ENCODE results near the gene CPSF7.
A peak's percentile ranks its signal among the peaks of the same experiment; 100 is the strongest.

Gene CPSF7

DNA sequence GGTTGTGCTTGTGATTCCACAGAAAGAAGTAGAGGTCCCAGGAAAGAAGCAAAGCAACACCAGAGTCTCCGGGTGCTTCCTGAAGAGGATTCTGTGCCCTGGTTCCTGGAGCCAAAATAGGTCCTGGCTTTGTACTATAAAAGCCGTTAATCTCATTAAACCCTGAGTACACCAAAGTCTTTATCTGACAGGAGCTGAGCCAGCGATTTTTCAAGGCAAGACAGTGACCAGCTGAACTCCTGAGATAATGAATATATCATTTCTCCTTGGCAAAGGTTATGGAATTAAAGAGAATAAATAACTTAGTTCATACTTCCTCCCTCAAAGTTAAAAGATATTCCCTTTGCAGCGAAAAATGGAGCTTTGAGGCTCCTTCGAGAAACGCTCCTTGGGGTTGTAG, 62.4 kb downstream of the CPSF7 start:
- TF ChIP-seq, protein P1, sequence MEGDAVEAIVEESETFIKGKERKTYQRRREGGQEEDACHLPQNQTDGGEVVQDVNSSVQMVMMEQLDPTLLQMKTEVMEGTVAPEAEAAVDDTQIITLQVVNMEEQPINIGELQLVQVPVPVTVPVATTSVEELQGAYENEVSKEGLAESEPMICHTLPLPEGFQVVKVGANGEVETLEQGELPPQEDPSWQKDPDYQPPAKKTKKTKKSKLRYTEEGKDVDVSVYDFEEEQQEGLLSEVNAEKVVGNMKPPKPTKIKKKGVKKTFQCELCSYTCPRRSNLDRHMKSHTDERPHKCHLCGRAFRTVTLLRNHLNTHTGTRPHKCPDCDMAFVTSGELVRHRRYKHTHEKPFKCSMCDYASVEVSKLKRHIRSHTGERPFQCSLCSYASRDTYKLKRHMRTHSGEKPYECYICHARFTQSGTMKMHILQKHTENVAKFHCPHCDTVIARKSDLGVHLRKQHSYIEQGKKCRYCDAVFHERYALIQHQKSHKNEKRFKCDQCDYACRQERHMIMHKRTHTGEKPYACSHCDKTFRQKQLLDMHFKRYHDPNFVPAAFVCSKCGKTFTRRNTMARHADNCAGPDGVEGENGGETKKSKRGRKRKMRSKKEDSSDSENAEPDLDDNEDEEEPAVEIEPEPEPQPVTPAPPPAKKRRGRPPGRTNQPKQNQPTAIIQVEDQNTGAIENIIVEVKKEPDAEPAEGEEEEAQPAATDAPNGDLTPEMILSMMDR (conservative IDR thresholded peaks at IDR 0.05; ENCODE audit: low read depth, low read length), result no peak
- DNase-seq (ENCODE audit: low read depth), result no peak

DNA sequence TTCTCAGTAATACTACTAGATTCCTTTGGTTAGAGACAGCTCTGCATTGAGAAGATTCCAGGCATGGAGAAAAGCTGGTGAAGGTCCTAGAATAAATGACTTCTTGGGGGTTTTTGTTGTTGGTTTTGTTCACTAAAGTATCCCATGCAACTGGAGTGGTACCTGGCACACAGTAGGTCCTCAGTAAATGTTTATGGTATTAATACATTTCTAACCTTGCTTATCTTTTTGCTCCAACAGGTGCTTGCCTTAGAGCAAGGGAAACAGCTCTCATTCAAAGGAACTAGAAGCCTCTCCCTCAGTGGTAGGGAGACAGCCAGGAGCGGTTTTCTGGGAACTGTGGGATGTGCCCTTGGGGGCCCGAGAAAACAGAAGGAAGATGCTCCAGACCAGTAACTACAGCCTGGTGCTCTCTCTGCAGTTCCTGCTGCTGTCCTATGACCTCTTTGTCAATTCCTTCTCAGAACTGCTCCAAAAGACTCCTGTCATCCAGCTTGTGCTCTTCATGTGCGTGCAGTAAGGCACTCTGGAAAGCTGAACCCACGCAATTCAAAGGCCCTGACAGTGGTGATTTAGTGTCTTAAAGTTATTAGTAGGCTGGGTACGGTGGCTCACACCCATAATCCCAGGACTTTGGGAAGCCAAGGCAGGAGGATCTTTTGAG, 65.6 kb downstream of the CPSF7 start:
- no peak for DNase-seq (ENCODE audit: low read depth)
- TF ChIP-seq, protein P1 (conservative IDR thresholded peaks at IDR 0.05; ENCODE audit: low read depth, low read length), result no peak
- H3K4me3 ChIP-seq (ENCODE audit: low read depth, low read length), result no peak overlapping the region

More for the DNA sequence above, 62.4 kb downstream of the CPSF7 start:
- no peak overlapping the region for H3K4me3 ChIP-seq (ENCODE audit: low read depth, low read length)

DNA sequence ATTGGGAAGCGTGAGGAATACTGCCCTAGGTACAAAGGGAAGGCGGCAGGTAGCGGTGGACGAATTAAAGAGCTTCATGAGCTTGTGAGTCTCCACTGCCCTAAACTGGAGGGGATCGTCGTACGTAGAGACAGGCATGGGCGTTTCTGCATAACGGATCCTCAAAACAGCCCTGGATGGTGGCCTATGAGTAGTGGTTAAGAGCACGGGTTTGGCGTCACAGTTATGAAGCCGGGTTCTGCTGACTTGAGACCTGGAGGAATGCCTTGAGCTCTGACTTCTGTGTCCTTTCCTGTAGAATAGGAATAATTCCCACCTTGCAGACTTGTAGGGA, 67.3 kb downstream of the CPSF7 start:
- H3K4me3 ChIP-seq (ENCODE audit: low read depth, low read length), result peak overlapping the region; percentile 72
- TF ChIP-seq, protein P1 (conservative IDR thresholded peaks at IDR 0.05; ENCODE audit: low read depth, low read length), result no peak
- DNase-seq (ENCODE audit: low read depth), result peak; percentile 77

DNA sequence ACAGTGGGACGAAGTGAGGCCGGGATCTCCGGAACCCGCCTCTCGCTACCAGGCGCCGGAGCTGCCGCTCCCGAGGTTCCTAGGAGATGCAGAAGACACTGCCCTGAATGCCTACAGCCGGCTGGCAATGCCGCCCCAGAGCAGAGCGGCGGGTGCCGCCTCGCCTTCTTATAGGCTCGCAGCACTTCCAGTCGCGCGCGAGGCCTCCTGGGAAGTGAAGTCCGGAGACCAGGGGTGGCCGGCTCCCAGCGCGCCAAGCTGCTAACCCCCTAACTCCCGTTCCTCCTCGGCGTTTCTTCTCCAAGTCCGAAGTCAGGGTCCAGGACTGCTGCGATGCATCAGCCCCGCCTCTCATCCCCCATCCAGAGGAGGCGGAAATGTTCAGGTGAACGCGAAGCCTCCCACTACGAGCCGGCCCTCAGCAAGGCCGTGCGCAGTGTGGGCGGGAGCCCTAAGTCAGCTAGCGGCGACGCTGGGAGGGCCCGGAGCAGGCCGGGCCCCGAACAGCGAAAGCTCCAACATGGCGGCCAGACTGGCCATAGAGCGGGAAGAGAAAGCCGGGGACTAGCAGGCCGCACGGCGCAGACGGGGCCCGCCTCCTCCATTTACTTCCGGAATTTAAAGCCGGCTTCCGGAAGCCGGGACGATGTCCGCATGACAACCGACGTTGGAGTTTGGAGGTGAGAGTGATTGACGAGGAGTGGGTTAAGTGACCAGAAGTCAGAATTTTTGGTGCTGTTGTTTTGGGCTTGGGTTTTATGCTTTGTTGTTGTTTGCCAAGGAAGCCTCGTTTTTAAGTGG, 67.8 kb downstream of the CPSF7 start, which contains the start of the genes CYB561A3 and TMEM138:
Gene CYB561A3 (minus strand): TSS at position 142 of the 801 bp plus-strand sequence. CDS start 5,169 bp downstream, outside the sequence.
Gene TMEM138 (plus strand): TSS at position 634 of the 801 bp plus-strand sequence. CDS start 2,017 bp downstream, outside the sequence.
- H3K4me3 ChIP-seq (ENCODE audit: low read depth, low read length), result peak within 1 kb of the TSS; percentile 72
- peak; percentile 95 for DNase-seq (ENCODE audit: low read depth)
- TF ChIP-seq, protein P1 (conservative IDR thresholded peaks at IDR 0.05; ENCODE audit: low read depth, low read length), result no peak

DNA sequence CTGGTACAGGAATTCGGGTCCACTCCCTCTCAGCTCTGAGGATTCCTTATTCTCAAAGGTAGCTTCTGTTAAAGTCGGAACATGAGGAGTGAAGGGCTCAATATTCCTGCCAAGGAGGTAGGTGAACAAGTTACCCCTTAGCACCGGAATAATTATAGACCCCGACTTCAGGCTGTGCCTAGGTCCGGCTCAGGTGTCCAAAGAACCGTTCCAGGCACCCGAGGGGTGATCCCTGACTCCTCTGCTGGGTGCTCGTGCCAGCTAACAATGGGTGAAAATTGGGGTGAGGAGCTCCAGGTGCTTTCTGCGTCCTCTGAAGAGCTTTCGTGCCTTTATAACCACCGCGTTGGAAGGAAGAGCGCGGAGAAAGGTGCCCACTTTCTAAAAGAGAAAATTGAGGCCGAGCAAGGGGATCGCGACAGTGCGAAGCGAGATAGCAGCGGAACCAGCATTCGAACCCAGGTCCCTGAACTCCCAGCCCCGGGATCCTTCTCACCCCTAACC, 68.5 kb downstream of the CPSF7 start:
- peak overlapping the region; percentile 72 for H3K4me3 ChIP-seq (ENCODE audit: low read depth, low read length)
- TF ChIP-seq, protein P1 (conservative IDR thresholded peaks at IDR 0.05; ENCODE audit: low read depth, low read length), result no peak
- no peak for DNase-seq (ENCODE audit: low read depth)

DNA sequence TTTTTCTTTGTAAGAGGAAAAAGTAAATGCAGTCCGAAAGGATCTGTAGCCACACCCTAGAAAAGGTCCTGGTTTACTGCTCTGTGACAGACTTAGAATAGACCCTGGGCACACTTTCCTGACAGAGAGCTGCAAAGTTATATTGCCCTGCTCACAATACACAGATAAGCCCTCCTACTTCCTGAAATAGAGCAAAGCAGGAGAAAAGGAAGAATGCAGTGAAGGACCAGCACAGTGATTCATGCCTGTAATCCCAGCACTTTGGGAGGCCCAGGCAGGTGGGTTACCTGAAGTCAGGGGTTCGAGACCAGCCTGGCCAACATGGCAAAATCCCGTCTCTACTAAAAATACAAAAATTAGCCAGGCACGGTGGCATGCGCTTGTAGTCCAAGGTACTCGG, 70.3 kb downstream of the CPSF7 start:
- H3K4me3 ChIP-seq (ENCODE audit: low read depth, low read length), result no peak overlapping the region
- no peak for DNase-seq (ENCODE audit: low read depth)
- TF ChIP-seq, protein P1 (conservative IDR thresholded peaks at IDR 0.05; ENCODE audit: low read depth, low read length), result no peak

Data from choroid plexus epithelial cell (primary cell).